Measurements from ENCODE around the gene TOR4A.
A peak's percentile ranks its signal among the peaks of the same experiment; 100 is the strongest.

DNA sequence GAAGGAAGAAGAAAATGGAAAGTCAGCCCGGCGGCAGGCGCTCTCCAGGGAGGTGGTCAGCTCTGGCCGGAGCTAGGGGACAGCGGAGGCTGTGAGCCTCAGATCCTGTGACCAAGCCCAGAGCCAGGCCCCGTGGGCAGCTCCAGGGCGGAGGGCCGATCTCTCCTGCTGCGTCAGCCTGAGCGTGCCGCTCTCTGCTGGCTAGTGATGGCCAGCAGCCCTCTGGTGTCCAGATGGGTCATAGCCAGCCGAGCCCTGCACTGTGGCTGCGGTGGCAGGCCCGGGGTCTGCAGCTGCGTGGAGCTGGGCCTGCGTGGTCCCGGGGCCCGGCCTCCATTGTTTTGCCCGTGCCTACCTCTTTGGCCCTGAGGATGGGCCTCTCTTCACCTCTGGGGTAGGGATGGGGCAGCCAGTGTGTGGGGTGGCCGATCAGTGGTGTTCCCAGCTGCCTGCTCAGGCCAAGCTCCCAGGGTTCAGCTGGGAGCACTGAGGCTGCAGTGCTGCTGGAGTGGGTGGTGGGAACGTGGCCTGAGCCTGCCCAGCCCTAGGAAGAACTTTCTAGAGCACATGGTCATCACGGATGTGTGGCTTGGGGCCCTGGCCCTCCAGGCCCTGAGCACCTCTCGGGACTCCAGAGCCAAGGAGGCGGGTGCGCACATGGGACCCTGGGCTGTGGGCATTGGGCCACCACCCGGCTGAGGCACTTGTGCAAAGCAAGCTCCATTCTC, 41.6 kb downstream of the TOR4A start:
- TF ChIP-seq, protein P1, sequence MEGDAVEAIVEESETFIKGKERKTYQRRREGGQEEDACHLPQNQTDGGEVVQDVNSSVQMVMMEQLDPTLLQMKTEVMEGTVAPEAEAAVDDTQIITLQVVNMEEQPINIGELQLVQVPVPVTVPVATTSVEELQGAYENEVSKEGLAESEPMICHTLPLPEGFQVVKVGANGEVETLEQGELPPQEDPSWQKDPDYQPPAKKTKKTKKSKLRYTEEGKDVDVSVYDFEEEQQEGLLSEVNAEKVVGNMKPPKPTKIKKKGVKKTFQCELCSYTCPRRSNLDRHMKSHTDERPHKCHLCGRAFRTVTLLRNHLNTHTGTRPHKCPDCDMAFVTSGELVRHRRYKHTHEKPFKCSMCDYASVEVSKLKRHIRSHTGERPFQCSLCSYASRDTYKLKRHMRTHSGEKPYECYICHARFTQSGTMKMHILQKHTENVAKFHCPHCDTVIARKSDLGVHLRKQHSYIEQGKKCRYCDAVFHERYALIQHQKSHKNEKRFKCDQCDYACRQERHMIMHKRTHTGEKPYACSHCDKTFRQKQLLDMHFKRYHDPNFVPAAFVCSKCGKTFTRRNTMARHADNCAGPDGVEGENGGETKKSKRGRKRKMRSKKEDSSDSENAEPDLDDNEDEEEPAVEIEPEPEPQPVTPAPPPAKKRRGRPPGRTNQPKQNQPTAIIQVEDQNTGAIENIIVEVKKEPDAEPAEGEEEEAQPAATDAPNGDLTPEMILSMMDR (conservative IDR thresholded peaks at IDR 0.05; ENCODE audit: low read depth in 2 of 2), result peak; percentile 21 to 68; a peak in 2 of 4 replicates
- TF ChIP-seq EZH2 (IDR thresholded peaks at IDR 0.05; ENCODE audit: low read depth, unreplicated experiment) (no peak), ZNF331 (CRISPR knock-in tag; IDR thresholded peaks at IDR 0.05; ENCODE audit: low read depth) (no peak), POLR2AphosphoS5 (IDR thresholded peaks at IDR 0.05; ENCODE audit: low read depth) (no peak), EZH2phosphoT487 (IDR thresholded peaks at IDR 0.05; ENCODE audit: unreplicated experiment) (no peak), ZNF114 (CRISPR knock-in tag; IDR thresholded peaks at IDR 0.05) (no peak), CREB1 (CRISPR knock-in tag; IDR thresholded peaks at IDR 0.05; ENCODE audit: low read depth) (no peak), JUNB (IDR thresholded peaks at IDR 0.05; ENCODE audit: unreplicated experiment) (no peak), NANOG (IDR thresholded peaks at IDR 0.05; ENCODE audit: borderline replicate concordance) (no peak)
- TF ChIP-seq, protein P2, sequence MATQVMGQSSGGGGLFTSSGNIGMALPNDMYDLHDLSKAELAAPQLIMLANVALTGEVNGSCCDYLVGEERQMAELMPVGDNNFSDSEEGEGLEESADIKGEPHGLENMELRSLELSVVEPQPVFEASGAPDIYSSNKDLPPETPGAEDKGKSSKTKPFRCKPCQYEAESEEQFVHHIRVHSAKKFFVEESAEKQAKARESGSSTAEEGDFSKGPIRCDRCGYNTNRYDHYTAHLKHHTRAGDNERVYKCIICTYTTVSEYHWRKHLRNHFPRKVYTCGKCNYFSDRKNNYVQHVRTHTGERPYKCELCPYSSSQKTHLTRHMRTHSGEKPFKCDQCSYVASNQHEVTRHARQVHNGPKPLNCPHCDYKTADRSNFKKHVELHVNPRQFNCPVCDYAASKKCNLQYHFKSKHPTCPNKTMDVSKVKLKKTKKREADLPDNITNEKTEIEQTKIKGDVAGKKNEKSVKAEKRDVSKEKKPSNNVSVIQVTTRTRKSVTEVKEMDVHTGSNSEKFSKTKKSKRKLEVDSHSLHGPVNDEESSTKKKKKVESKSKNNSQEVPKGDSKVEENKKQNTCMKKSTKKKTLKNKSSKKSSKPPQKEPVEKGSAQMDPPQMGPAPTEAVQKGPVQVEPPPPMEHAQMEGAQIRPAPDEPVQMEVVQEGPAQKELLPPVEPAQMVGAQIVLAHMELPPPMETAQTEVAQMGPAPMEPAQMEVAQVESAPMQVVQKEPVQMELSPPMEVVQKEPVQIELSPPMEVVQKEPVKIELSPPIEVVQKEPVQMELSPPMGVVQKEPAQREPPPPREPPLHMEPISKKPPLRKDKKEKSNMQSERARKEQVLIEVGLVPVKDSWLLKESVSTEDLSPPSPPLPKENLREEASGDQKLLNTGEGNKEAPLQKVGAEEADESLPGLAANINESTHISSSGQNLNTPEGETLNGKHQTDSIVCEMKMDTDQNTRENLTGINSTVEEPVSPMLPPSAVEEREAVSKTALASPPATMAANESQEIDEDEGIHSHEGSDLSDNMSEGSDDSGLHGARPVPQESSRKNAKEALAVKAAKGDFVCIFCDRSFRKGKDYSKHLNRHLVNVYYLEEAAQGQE (IDR thresholded peaks at IDR 0.05; ENCODE audit: unreplicated experiment), result no peak
- TF ChIP-seq, protein P3, sequence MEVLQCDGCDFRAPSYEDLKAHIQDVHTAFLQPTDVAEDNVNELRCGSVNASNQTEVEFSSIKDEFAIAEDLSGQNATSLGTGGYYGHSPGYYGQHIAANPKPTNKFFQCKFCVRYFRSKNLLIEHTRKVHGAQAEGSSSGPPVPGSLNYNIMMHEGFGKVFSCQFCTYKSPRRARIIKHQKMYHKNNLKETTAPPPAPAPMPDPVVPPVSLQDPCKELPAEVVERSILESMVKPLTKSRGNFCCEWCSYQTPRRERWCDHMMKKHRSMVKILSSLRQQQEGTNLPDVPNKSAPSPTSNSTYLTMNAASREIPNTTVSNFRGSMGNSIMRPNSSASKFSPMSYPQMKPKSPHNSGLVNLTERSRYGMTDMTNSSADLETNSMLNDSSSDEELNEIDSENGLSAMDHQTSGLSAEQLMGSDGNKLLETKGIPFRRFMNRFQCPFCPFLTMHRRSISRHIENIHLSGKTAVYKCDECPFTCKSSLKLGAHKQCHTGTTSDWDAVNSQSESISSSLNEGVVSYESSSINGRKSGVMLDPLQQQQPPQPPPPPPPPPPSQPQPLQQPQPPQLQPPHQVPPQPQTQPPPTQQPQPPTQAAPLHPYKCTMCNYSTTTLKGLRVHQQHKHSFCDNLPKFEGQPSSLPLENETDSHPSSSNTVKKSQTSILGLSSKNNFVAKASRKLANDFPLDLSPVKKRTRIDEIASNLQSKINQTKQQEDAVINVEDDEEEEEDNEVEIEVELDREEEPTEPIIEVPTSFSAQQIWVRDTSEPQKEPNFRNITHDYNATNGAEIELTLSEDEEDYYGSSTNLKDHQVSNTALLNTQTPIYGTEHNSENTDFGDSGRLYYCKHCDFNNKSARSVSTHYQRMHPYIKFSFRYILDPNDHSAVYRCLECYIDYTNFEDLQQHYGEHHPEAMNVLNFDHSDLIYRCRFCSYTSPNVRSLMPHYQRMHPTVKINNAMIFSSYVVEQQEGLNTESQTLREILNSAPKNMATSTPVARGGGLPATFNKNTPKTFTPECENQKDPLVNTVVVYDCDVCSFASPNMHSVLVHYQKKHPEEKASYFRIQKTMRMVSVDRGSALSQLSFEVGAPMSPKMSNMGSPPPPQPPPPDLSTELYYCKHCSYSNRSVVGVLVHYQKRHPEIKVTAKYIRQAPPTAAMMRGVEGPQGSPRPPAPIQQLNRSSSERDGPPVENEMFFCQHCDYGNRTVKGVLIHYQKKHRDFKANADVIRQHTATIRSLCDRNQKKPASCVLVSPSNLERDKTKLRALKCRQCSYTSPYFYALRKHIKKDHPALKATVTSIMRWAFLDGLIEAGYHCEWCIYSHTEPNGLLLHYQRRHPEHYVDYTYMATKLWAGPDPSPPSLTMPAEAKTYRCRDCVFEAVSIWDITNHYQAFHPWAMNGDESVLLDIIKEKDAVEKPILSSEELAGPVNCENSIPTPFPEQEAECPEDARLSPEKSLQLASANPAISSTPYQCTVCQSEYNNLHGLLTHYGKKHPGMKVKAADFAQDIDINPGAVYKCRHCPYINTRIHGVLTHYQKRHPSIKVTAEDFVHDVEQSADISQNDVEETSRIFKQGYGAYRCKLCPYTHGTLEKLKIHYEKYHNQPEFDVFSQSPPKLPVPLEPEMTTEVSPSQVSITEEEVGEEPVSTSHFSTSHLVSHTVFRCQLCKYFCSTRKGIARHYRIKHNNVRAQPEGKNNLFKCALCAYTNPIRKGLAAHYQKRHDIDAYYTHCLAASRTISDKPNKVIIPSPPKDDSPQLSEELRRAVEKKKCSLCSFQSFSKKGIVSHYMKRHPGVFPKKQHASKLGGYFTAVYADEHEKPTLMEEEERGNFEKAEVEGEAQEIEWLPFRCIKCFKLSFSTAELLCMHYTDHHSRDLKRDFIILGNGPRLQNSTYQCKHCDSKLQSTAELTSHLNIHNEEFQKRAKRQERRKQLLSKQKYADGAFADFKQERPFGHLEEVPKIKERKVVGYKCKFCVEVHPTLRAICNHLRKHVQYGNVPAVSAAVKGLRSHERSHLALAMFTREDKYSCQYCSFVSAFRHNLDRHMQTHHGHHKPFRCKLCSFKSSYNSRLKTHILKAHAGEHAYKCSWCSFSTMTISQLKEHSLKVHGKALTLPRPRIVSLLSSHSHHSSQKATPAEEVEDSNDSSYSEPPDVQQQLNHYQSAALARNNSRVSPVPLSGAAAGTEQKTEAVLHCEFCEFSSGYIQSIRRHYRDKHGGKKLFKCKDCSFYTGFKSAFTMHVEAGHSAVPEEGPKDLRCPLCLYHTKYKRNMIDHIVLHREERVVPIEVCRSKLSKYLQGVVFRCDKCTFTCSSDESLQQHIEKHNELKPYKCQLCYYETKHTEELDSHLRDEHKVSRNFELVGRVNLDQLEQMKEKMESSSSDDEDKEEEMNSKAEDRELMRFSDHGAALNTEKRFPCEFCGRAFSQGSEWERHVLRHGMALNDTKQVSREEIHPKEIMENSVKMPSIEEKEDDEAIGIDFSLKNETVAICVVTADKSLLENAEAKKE (CRISPR knock-in tag; IDR thresholded peaks at IDR 0.05), result no peak

Data from GM23338 (cell line).